ENCODE data around the gene CCNL2. TPM values are rescaled to one million over a fixed set of nuclear protein-coding genes. Genes with fewer than 3 reads are reported as not detected.
A peak's percentile ranks its signal among the peaks of the same experiment; 100 is the strongest.

CCNL2 gene
- total and polyA plus RNA-seq, 2 of the 13 experiments (the other 11 are each of a cell fraction or from before 2014, with no cell fraction given) = 105 to 340 TPM

DNA sequence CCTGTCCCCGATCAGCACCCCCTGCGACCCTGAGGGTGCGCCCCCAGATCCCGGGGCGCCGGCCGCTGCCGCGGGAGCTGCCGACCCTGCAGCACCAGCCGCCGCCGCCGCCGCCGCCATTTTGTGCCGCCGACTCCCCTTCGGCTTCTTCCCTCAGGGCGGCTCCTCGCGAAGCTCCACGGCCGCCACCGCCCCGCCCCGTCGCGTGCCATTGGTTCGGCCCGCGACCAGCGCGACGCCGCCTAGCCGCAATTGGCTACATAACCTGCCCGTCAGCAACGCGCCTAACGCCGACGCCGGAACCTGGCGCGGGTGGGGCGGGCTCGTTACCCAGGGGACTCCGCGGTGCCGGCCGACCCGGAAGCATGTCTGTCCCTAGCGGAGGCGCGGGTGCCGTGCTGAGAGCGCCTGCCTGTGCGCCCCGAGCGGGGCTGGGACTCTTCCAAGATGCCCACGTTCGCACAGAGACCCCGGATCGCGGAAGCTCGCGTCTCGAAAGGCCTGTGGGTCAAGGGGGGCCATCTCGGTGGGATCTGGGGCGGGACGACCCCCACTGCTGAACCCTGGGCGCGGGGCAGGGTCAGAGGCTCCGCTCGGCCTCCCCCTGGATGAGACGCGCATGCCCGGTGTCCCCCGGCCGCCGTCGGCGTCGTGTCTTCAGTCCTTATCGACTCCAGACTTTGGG is at the start of gene CCNL2 (continued):
- TF ChIP-seq, protein P1, sequence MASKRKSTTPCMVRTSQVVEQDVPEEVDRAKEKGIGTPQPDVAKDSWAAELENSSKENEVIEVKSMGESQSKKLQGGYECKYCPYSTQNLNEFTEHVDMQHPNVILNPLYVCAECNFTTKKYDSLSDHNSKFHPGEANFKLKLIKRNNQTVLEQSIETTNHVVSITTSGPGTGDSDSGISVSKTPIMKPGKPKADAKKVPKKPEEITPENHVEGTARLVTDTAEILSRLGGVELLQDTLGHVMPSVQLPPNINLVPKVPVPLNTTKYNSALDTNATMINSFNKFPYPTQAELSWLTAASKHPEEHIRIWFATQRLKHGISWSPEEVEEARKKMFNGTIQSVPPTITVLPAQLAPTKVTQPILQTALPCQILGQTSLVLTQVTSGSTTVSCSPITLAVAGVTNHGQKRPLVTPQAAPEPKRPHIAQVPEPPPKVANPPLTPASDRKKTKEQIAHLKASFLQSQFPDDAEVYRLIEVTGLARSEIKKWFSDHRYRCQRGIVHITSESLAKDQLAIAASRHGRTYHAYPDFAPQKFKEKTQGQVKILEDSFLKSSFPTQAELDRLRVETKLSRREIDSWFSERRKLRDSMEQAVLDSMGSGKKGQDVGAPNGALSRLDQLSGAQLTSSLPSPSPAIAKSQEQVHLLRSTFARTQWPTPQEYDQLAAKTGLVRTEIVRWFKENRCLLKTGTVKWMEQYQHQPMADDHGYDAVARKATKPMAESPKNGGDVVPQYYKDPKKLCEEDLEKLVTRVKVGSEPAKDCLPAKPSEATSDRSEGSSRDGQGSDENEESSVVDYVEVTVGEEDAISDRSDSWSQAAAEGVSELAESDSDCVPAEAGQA (IDR thresholded peaks at IDR 0.05; ENCODE audit: low read depth) = peak; percentile 85
- TF ChIP-seq, protein P1 (CRISPR knock-in tag; IDR thresholded peaks at IDR 0.05; ENCODE audit: borderline replicate concordance) = no peak
- no peak for TF ChIP-seq ZNF549 (CRISPR knock-in tag; IDR thresholded peaks at IDR 0.05)
- TF ChIP-seq, protein P2, sequence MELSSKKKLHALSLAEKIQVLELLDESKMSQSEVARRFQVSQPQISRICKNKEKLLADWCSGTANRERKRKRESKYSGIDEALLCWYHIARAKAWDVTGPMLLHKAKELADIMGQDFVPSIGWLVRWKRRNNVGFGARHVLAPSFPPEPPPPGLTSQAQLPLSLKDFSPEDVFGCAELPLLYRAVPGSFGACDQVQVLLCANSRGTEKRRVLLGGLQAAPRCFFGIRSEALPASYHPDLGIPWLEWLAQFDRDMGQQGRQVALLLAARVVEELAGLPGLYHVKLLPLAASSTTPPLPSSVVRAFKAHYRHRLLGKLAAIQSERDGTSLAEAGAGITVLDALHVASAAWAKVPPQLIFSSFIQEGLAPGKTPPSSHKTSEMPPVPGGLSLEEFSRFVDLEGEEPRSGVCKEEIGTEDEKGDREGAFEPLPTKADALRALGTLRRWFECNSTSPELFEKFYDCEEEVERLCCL (CRISPR knock-in tag; IDR thresholded peaks at IDR 0.05; ENCODE audit: borderline replicate concordance) = no peak; the same call in 1 of the 2 replicates
- TF ChIP-seq SNAPC2 (CRISPR knock-in tag; IDR thresholded peaks at IDR 0.05) = no peak
- TF ChIP-seq ZBTB1 (CRISPR knock-in tag; IDR thresholded peaks at IDR 0.05; ENCODE audit: borderline replicate concordance) = no peak
- TF ChIP-seq MAFG (CRISPR knock-in tag; IDR thresholded peaks at IDR 0.05) = no peak
- TF ChIP-seq CBX1 (IDR thresholded peaks at IDR 0.05; ENCODE audit: low read depth) = no peak
- TF ChIP-seq SNAI1 (CRISPR knock-in tag; IDR thresholded peaks at IDR 0.05; ENCODE audit: borderline replicate concordance) = no peak
- TF ChIP-seq SMARCE1 (IDR thresholded peaks at IDR 0.05; ENCODE audit: borderline replicate concordance) = no peak
- no peak for TF ChIP-seq ZSCAN25 (CRISPR knock-in tag; IDR thresholded peaks at IDR 0.05)
- peak; percentile 85 for TF ChIP-seq ARNTL (CRISPR knock-in tag; IDR thresholded peaks at IDR 0.05)
- no peak for TF ChIP-seq SIX1 (CRISPR knock-in tag; IDR thresholded peaks at IDR 0.05; ENCODE audit: borderline replicate concordance)
- TF ChIP-seq POLR2AphosphoS5 (IDR thresholded peaks at IDR 0.05; ENCODE audit: low read depth, low read length) = peak; percentile 55
- TF ChIP-seq ASH2L (IDR thresholded peaks at IDR 0.05; ENCODE audit: insufficient read length, low read depth, low read length) = peak; percentile 68
- no peak for TF ChIP-seq ZNF7 (CRISPR knock-in tag; IDR thresholded peaks at IDR 0.05)
- peak; percentile 77; the same call in 1 of the 2 replicates for TF ChIP-seq KDM4B (CRISPR knock-in tag; IDR thresholded peaks at IDR 0.05)
- no peak for TF ChIP-seq MATR3 (CRISPR knock-in tag; IDR thresholded peaks at IDR 0.05)
- TF ChIP-seq JUNB (CRISPR knock-in tag; IDR thresholded peaks at IDR 0.05; ENCODE audit: borderline replicate concordance) = no peak
- no peak for TF ChIP-seq ZFP36L2 (CRISPR knock-in tag; IDR thresholded peaks at IDR 0.05)
- no peak for TF ChIP-seq CEBPG (CRISPR knock-in tag; IDR thresholded peaks at IDR 0.05)
- TF ChIP-seq, protein P3, sequence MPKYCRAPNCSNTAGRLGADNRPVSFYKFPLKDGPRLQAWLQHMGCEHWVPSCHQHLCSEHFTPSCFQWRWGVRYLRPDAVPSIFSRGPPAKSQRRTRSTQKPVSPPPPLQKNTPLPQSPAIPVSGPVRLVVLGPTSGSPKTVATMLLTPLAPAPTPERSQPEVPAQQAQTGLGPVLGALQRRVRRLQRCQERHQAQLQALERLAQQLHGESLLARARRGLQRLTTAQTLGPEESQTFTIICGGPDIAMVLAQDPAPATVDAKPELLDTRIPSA (CRISPR knock-in tag; IDR thresholded peaks at IDR 0.05; ENCODE audit: borderline replicate concordance) = no peak
- peak; percentile 29; the same call in 1 of the 2 replicates for TF ChIP-seq ZNF350 (CRISPR knock-in tag; IDR thresholded peaks at IDR 0.05; ENCODE audit: borderline replicate concordance, low read depth)
- no peak for TF ChIP-seq PHB2 (IDR thresholded peaks at IDR 0.05; ENCODE audit: partially characterized antibody)
- TF ChIP-seq ELF4 (CRISPR knock-in tag; IDR thresholded peaks at IDR 0.05; ENCODE audit: borderline replicate concordance) = peak; percentile 93
